Activated CD4-positive, CD25-positive, alpha-beta regulatory T cell treated with anti-CD3 and anti-CD28 coated beads, Interleukin-2, amount 50 U/mL, for 16 hours (primary cell): ENCODE results near the gene SLC26A1.
"Not testable (repeated sequence)": the region's sequence is repeated elsewhere in the genome, so short reads cannot be mapped to it uniquely, and the experiment has no call there.

ENCODE experiments used
- DNase-seq: peaks from one replicate; pipeline ENCODE4 v3.0.0-alpha.2; 2020; ENCODE audit warnings: low read depth, low spot score

SLC26A1 gene

DNA sequence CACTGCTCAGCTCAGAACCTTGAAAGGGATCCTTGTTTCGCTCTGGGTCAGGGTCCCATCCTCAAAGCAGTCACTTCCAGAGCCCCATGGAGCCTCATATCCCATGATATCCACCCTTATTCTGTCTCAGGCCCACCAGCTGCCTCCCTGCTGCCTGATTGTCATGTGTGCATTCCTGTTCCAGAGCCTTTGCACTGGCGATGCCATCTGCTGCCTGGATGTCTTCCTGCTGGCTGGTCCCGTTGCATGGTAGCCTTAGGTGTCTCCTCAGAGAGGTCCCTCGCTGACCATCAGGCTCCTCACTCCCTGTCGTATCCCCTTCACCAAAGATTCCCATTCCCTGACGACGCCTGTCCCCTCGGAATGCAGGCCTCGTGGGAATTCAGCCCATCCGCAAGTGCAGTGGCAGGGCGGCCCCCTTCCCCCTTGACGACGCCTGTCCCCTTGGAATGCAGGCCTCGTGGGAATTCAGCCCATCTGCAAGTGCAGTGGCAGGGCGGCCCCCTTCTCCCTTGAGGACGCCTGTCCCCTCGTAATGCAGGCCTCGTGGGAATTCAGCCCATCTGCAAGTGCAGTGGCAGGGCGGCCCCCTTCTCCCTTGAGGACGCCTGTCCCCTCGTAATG, 6.1 kb upstream of the SLC26A1 start:
- not testable (repeated sequence) for DNase-seq

DNA sequence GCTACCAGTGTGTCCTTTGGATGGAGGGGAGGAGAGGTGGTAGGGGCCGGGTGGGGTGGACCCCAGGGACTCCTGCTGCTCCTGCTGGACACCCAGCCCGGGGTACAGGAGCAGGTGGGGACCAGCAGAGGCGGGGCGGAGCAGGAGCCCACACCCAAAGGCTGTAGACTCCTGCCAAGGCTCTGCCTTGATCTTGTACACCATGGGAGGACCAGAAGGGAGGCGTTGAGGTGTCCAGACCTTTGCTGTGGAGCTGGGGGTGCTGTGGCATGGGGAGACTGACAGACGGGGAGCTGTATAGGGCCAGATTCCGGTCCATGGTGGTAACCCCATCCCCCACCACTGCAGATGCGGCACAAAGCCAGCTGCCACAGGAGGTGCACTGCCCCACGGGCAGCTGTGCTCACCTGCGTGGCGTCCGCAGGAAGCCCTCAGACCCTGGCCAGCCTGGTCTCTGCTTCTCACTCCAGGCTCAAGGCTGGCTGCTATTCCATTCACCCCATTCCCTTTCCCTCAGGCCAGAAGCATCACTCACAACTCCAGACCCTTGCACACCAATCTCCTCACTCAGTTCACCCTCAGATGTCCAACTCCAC, 5.0 kb upstream of the SLC26A1 start:
- DNase-seq, result no peak

GRCh38 chr4:997375-998071, 4.3 kb upstream of the SLC26A1 start:
- no peak for DNase-seq

DNA sequence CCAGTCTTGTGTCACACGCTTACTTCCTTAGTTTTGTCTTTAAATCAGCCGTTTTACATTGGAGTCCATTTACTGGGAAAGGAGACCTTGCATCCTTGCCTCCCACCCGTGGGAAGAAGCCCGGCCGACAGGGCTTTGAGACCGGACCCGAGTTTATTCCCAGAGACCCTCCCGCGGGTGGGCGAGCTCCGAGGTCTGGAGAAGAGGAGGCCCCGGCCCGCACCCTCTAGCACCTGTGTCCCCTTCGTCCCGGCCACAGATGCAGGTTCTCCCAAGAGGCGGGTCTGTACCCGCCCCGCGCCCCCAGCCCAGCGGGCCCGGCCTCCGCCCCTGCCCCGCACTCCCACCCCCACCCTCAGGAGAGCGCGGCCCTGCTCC, 3.8 kb upstream of the SLC26A1 start:
- DNase-seq, result no peak

- DNase-seq, result no peak
These were observed 3.1 kb upstream of the SLC26A1 start for GRCh38 chr4:996030-996996.

- no peak for DNase-seq
These were observed 2.3 kb upstream of the SLC26A1 start for GRCh38 chr4:995311-996026.

GRCh38 chr4:992297-993110, 700 bp downstream of the SLC26A1 start:
- no peak for DNase-seq

- DNase-seq, result no peak
These were observed 1.5 kb downstream of the SLC26A1 start for GRCh38 chr4:991451-992296.

GRCh38 chr4:990746-991367, 2.3 kb downstream of the SLC26A1 start:
- no peak for DNase-seq

DNA sequence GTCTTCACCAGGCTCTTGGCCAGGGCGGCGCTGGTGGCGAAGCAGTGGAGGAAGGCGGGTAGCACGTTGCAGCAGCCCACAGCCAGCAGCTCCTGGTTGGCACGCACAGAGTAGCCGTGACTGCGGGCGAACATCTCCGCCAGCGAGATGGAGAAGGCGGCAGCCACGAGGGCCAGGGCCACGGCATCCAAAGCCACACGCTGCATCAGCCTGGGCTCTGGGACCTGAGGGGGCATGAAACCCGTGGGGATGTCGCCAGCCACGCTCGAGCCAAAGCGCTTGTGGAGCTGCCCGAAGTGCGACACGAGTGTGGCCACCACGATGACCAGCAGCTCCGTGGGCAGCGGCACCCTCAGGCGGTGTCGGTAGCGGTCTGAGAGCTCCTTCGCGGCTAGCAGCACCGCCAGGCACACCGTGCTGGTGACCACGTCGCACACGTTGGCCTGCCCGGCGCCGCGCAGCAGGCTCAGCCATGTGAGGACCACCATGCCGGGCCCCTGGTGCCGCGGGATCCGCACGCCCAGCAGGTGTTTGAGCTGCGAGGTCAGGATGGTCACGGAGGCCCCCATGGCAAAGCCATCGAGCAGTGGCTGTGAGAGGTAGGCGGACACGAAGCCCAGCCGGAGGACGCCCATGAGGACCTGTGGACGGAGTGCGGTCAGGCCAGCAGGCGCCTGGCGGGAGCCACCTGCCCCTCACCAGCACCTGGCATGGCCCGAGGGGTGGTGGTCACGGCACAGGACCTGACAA, 3.3 kb downstream of the SLC26A1 start:
- no peak for DNase-seq

DNA sequence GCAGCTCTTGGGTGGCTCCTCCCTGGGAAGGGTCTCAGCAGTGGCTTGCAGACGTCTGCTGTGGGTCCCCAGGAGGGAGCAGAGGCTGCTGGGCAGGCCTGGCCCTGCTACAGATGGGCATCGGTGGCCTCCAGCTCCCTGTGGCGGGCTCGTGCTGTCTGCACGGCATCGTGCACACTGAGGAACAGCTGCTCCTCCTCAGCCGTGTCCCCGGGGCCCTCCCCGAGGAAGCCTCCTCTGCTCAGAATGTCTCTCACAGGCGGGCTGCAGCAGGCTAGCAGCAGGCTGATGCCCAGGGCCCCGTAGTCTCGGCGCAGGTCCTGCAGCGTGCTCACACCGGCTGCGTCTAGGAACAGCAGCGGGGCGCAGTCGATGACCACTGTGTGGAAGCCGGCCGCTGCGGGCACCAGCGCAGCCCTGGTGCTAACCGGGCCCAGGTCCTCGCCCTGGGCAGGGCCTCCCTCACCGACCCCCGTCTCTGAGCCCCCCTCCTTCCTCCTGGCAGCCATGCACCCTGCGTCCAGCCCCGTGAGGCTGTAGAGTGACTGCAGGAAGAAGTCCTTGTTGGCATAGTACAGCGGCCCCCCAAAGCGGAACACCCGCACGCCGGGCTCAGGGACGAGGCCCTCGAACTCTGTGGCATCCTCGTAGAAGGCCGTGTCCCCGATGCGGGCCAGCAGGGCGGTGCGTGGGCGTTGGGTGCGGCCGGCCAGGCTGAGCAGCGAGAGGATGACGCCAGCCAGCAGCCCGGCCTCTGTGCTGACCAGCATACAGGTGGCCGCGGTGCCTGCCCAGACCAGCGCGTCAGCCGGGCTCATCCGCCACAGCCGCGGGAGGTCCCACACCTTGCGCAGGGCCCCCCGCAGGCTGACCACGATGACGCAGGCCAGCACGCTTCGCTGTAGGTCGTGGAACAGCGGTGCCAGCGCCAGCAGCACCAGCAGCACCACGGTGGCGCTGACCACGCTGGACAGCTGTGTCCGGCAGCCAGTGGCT, 4.2 kb downstream of the SLC26A1 start:
- no peak for DNase-seq

- no peak for DNase-seq
These were observed 5.3 kb downstream of the SLC26A1 start for GRCh38 chr4:987624-988513.

DNA sequence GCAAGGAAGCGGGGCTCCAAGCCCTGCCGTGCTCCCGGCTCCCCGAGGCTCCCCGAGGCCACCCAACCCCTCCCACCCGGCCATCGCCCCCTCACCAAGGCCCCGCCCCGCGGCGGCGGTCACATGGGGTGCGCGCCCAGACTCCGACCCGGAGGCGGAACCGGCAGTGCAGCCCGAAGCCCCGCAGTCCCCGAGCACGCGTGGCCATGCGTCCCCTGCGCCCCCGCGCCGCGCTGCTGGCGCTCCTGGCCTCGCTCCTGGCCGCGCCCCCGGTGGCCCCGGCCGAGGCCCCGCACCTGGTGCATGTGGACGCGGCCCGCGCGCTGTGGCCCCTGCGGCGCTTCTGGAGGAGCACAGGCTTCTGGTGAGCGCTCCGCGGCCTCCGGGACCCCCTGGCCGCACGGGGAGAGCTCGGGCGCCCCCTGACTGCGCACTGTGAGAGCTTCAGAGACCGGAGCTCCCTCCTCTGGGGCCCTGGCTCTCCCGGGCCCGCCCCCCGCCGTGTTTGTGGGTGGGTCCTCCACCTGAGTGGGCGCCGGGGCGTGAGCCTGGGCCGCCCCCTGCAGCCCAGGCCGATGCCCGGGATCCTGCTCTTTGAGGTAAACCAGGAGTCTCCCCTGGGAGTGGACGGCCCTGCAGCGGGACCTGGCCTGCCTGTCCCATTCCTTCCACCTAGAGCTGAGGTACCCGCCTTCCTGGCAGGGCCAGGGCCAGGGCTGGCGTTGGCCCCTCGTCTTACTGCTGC, 6.2 kb downstream of the SLC26A1 start, which contains the start of gene IDUA:
Gene IDUA (plus strand): TSS at position 166 of the 745 bp plus-strand sequence. CDS start 41 bp downstream, at position 207.
- DNase-seq, result peak; percentile 72

GRCh38 chr4:986428-986878, 6.8 kb downstream of the SLC26A1 start:
- no peak for DNase-seq
